ENCODE data around the gene FOXN3.

DNA sequence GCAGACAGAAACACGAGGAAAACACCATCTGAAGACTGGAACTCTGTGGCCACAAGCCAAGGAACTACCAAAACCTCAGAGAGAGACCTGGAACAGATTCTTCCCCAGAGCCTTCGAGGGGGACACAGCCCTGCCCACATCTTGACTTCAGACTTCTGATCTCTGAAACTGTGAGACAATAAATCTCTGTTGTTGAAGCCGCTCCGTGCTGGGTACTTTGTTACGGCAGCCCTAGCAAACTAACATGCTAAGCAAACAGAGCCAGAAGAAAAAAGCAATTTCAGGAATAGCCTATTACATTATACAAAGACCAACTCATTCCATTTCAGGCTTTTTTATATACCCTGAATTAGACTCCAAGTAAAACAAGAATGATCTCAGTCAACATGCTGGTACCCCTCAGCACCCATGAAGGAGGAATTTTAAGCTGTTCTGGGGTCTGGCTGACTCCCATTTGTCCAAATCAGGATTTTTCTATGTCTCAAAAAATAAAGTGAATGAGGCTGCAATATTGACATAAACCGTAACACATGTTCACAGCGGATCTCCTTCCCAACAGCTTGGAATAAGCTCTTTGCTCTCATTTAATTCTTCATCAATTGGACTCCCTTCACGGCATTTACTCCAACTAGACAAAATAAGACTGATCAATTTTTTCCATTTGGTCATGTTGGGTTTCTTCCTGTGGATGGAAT is 190.1 kb downstream of the FOXN3 start:
- TF ChIP-seq, protein P1, sequence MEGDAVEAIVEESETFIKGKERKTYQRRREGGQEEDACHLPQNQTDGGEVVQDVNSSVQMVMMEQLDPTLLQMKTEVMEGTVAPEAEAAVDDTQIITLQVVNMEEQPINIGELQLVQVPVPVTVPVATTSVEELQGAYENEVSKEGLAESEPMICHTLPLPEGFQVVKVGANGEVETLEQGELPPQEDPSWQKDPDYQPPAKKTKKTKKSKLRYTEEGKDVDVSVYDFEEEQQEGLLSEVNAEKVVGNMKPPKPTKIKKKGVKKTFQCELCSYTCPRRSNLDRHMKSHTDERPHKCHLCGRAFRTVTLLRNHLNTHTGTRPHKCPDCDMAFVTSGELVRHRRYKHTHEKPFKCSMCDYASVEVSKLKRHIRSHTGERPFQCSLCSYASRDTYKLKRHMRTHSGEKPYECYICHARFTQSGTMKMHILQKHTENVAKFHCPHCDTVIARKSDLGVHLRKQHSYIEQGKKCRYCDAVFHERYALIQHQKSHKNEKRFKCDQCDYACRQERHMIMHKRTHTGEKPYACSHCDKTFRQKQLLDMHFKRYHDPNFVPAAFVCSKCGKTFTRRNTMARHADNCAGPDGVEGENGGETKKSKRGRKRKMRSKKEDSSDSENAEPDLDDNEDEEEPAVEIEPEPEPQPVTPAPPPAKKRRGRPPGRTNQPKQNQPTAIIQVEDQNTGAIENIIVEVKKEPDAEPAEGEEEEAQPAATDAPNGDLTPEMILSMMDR (IDR thresholded peaks at IDR 0.05 in 8 of 11, conservative IDR thresholded peaks at IDR 0.05 in 3 of 11) = no peak
- no peak for TF ChIP-seq POLR2A (IDR thresholded peaks at IDR 0.05)
- TF ChIP-seq POLR2AphosphoS5 (IDR thresholded peaks at IDR 0.05) = no peak
